Measurements from ENCODE around the gene LCORL. TPM values are rescaled to one million over a fixed set of nuclear protein-coding genes. Genes with fewer than 3 reads are reported as not detected.

The LCORL gene
- polyA plus RNA-seq, 2 of the 4 experiments (the other 2 are of a cell fraction): 6.4 to 9.7 TPM

- ATAC-seq (no peak), FAIRE-seq (no peak), DNase-seq (ENCODE audit: low read depth in 1 of 2, low spot score in 1 of 2) (no peak)
- TF ChIP-seq, protein P1, sequence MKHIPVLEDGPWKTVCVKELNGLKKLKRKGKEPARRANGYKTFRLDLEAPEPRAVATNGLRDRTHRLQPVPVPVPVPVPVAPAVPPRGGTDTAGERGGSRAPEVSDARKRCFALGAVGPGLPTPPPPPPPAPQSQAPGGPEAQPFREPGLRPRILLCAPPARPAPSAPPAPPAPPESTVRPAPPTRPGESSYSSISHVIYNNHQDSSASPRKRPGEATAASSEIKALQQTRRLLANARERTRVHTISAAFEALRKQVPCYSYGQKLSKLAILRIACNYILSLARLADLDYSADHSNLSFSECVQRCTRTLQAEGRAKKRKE (CRISPR knock-in tag; IDR thresholded peaks at IDR 0.05; ENCODE audit: low read depth): no peak
- no peak for TF ChIP-seq RNF2 (IDR thresholded peaks at IDR 0.05; ENCODE audit: borderline replicate concordance, low read depth)
- no peak for TF ChIP-seq TP53 (CRISPR knock-in tag; IDR thresholded peaks at IDR 0.05)
- no peak for TF ChIP-seq BHLHE40 (IDR thresholded peaks at IDR 0.05; ENCODE audit: low read depth, low read length)
- no peak for TF ChIP-seq HOXA7 (CRISPR knock-in tag; IDR thresholded peaks at IDR 0.05)
- no peak overlapping the region for H3K4me2 ChIP-seq
- no peaks in the 10 kb centered on the region for H3K4me1 ChIP-seq
- no peak overlapping the region for H3K27ac ChIP-seq
- POLR2A ChIA-PET: no interaction called here
- H3K9me3 ChIP-seq: no peaks in the 10 kb centered on the region
- WGBS (ENCODE audit: missing lambda C conversion rate): 91% methylated on average over 2 of the region's 2 CpGs
- no peak overlapping the region for H3K4me3 ChIP-seq
- CTCF ChIA-PET: no interaction called here
Observed at GRCh38 chr4:17884063-17884462, 137.5 kb downstream of the LCORL start.

DNA sequence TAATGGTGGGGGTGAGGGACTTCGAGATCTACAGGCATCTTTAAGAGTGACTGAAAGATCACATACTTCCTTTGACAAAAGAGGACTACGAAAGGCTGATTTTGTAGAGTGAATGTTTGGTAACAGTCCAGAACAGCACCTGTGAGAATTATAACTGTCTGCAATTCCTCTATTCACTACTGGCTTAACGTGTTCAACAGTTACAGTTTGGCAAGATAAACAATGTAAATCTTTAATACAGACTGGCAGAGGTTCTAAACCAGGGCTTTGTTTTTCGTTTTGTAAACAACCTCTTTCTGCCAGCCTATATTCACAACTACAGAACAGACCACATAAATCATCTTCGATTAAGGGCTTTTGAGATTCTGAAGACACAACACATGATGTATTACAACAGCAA is 143.9 kb downstream of the LCORL start:
- no peak for DNase-seq (ENCODE audit: low read depth in 1 of 2, low spot score in 1 of 2)
- 80% methylated on average over 5 of the region's 5 CpGs for WGBS (ENCODE audit: missing lambda C conversion rate)
- no peaks in the 10 kb centered on the region for H3K9me3 ChIP-seq
- no peak overlapping the region for H3K27ac ChIP-seq
- ATAC-seq: no peak
- no peaks in the 10 kb centered on the region for H3K4me1 ChIP-seq
- ChIA-PET POLR2A (no interaction called here), CTCF (no interaction called here)
- H3K4me2 ChIP-seq: no peak overlapping the region
- TF ChIP-seq POLR2A (IDR thresholded peaks at IDR 0.05; ENCODE audit: low read length): no peak
- TF ChIP-seq NPAS2 (CRISPR knock-in tag; IDR thresholded peaks at IDR 0.05; ENCODE audit: borderline replicate concordance): no peak
- TF ChIP-seq CTCF (IDR thresholded peaks at IDR 0.05): no peak
- no peak for TF ChIP-seq SREBF2 (IDR thresholded peaks at IDR 0.05)
- TF ChIP-seq, protein P2, sequence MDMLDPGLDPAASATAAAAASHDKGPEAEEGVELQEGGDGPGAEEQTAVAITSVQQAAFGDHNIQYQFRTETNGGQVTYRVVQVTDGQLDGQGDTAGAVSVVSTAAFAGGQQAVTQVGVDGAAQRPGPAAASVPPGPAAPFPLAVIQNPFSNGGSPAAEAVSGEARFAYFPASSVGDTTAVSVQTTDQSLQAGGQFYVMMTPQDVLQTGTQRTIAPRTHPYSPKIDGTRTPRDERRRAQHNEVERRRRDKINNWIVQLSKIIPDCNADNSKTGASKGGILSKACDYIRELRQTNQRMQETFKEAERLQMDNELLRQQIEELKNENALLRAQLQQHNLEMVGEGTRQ (IDR thresholded peaks at IDR 0.05): no peak
- TF ChIP-seq BCL3 (IDR thresholded peaks at IDR 0.05): no peak
- TF ChIP-seq RARB (CRISPR knock-in tag; IDR thresholded peaks at IDR 0.05): no peak
- TF ChIP-seq KDM5A (IDR thresholded peaks at IDR 0.05): no peak
- TF ChIP-seq MAZ (IDR thresholded peaks at IDR 0.05; ENCODE audit: borderline replicate concordance, low read depth, low read length): no peak
- no peak for TF ChIP-seq HDAC2 (IDR thresholded peaks at IDR 0.05)
- TF ChIP-seq KDM1A (IDR thresholded peaks at IDR 0.05; ENCODE audit: low read depth): no peak
- no peak for TF ChIP-seq CEBPB (IDR thresholded peaks at IDR 0.05)
- TF ChIP-seq, protein P1 (CRISPR knock-in tag; IDR thresholded peaks at IDR 0.05; ENCODE audit: low read depth): no peak
- no peak for TF ChIP-seq FOSL2 (IDR thresholded peaks at IDR 0.05)
- TF ChIP-seq FOSL2 (CRISPR knock-in tag; IDR thresholded peaks at IDR 0.05): no peak
- TF ChIP-seq E2F6 (IDR thresholded peaks at IDR 0.05; ENCODE audit: borderline replicate concordance, low read depth): no peak
- TF ChIP-seq TP53 (CRISPR knock-in tag; IDR thresholded peaks at IDR 0.05): no peak
- no peak for FAIRE-seq
- H3K4me3 ChIP-seq: no peak overlapping the region

All from A549 (cell line).